A549 (cell line): ENCODE measurements around the gene PER1. TPM values are rescaled to one million over a fixed set of nuclear protein-coding genes. Genes with fewer than 3 reads are reported as not detected.

ENCODE experiments used
- ATAC-seq, 2 experiments: fragments of 200-7000 bp in 1 of 2; fragments of >200 bp in 1 of 2; cut with Nextera tagmentation in 1 of 2; cut with Tn5 transposase in 1 of 2; 3 replicates each; pipeline versions ENCODE4 v1.8.0 to v1.9.1; 2018 to 2020; ENCODE audit warnings: mild to moderate bottlenecking in 1 of 2, moderate library complexity in 1 of 2
- CTCF ChIA-PET: fragments of 300-600 bp; sonication (Branson Sonifier 250); formaldehyde crosslinking; extraction: SDS; loops from one replicate; lab custom pipeline; 2021; ENCODE audit warnings: antibody characterized with exemption, inconsistent platforms; lab: Yijun Ruan, JAX
- POLR2A ChIA-PET: fragments of 350-600 bp; formaldehyde crosslinking; extraction: SDS; loops from one replicate; lab custom pipeline; 2021; ENCODE audit warnings: antibody characterized with exemption, inconsistent platforms; lab: Yijun Ruan, JAX
- DNase-seq, 2 experiments: peaks; one replicate each; pipeline versions ENCODE4 v3.0.0 to v3.0.0-alpha.2; 2011 to 2016; ENCODE audit warnings: low read depth in 1 of 2, low spot score in 1 of 2
- FAIRE-seq: peaks from 2 replicates; lab custom pipeline; 2011; peaks lifted over from hg19 to GRCh38; lab: Jason Lieb, UNC
- H3K27ac ChIP-seq, 2 experiments: fragments of >200 bp; sonication (Bioruptor Twin); formaldehyde crosslinking; 3 replicates each; pipeline ENCODE4 v1.5.1; 2016 to 2017
- H3K4me1 ChIP-seq: fragments of >200 bp; sonication (Bioruptor Twin); formaldehyde crosslinking; 3 replicates; pipeline ENCODE4 v1.6.1; 2016
- H3K4me2 ChIP-seq: fragments of >200 bp; sonication (Bioruptor Twin); formaldehyde crosslinking; 3 replicates; pipeline ENCODE4 v1.6.1; 2016
- H3K4me3 ChIP-seq: fragments of >200 bp; sonication (Bioruptor Twin); formaldehyde crosslinking; 3 replicates; pipeline ENCODE4 v1.5.1; 2016
- H3K9me3 ChIP-seq: fragments of >200 bp; sonication (Bioruptor Twin); formaldehyde crosslinking; 3 replicates; pipeline ENCODE4 v1.6.1; 2016
- BHLHE40 ChIP-seq: IDR thresholded peaks from 2 replicates; pipeline ENCODE4 v1.6.1; 2012; ENCODE audit warnings: low read depth, low read length, inconsistent platforms
- CBX2 ChIP-seq: fragments of 200-600 bp; sonication (generic); IDR thresholded peaks from 2 replicates; pipeline ENCODE4 v1.6.1; 2016; ENCODE audit warnings: low read depth, mild to moderate bottlenecking, borderline replicate concordance
- CEBPB ChIP-seq, 2 experiments: fragments of >200 bp in 1 of 2; sonication (Bioruptor Twin) in 1 of 2; formaldehyde crosslinking in 1 of 2; IDR thresholded peaks; 2 replicates each; pipeline ENCODE4 v1.6.1; 2012 to 2016
- CHD4 ChIP-seq: fragments of 200-600 bp; sonication (generic); IDR thresholded peaks from 2 replicates; pipeline ENCODE4 v1.6.1; 2016; ENCODE audit warnings: antibody characterized with exemption, mild to moderate bottlenecking, borderline replicate concordance
- EHF ChIP-seq: fragments of 250-450 bp; sonication (Bioruptor Pico); IDR thresholded peaks from 2 replicates; pipeline ENCODE4 v1.5.0; 2020; ENCODE audit warnings: mild to moderate bottlenecking
- EHMT2 ChIP-seq: fragments of 200-600 bp; sonication (generic); IDR thresholded peaks from 2 replicates; pipeline ENCODE4 v1.6.1; 2016; ENCODE audit warnings: antibody characterized with exemption, low read depth, mild to moderate bottlenecking, moderate library complexity
- EP300 ChIP-seq, 2 experiments: fragments of >200 bp; sonication (Bioruptor Twin); formaldehyde crosslinking; IDR thresholded peaks; 2 replicates in 1 of 2; 3 replicates in 1 of 2; pipeline ENCODE4 v1.6.1; 2016 to 2017
- FOSB ChIP-seq: fragments of 250-450 bp; sonication (Bioruptor Pico); IDR thresholded peaks from 2 replicates; pipeline ENCODE4 v1.5.0; 2020; ENCODE audit warnings: mild to moderate bottlenecking, moderate library complexity
- FOXS1 ChIP-seq: fragments of 250-450 bp; sonication (Bioruptor Pico); IDR thresholded peaks from 2 replicates; pipeline ENCODE4 v1.5.0; 2020; ENCODE audit warnings: mild to moderate bottlenecking, moderate library complexity
- GATA3 ChIP-seq: IDR thresholded peaks from 2 replicates; pipeline ENCODE4 v1.6.1; 2012; ENCODE audit warnings: borderline replicate concordance
- HDAC2 ChIP-seq: fragments of 200-600 bp; sonication (generic); IDR thresholded peaks from 2 replicates; pipeline ENCODE4 v1.6.1; 2016
- HOXA7 ChIP-seq: fragments of 250-450 bp; sonication (Bioruptor Pico); IDR thresholded peaks from 2 replicates; pipeline ENCODE4 v1.5.0; 2020; ENCODE audit warnings: mild to moderate bottlenecking, moderate library complexity
- HOXB5 ChIP-seq: fragments of 250-450 bp; sonication (Bioruptor Pico); IDR thresholded peaks from 2 replicates; pipeline ENCODE4 v1.5.0; 2020; ENCODE audit warnings: mild to moderate bottlenecking, moderate library complexity
- KDM1A ChIP-seq: fragments of 200-600 bp; sonication (generic); IDR thresholded peaks from 2 replicates; pipeline ENCODE4 v1.6.1; 2016; ENCODE audit warnings: low read depth, mild to moderate bottlenecking
- MAZ ChIP-seq: fragments of 150-350 bp; IDR thresholded peaks from 2 replicates; pipeline ENCODE4 v1.6.1; 2014; ENCODE audit warnings: antibody characterized with exemption, low read depth, low read length, borderline replicate concordance
- MYC ChIP-seq: IDR thresholded peaks from 2 replicates; pipeline ENCODE4 v1.6.1; 2012; ENCODE audit warnings: mild to moderate bottlenecking, inconsistent platforms, low read length, improper control_type of control experiment, borderline replicate concordance
- NR3C1 ChIP-seq: fragments of >200 bp; sonication (Bioruptor Twin); formaldehyde crosslinking; IDR thresholded peaks from 3 replicates; pipeline ENCODE4 v1.6.1; 2017
- POLR2A ChIP-seq: IDR thresholded peaks from 2 replicates; pipeline ENCODE4 v1.6.1; 2012; ENCODE audit warnings: mild to moderate bottlenecking, low read length
- POLR2AphosphoS2 ChIP-seq: conservative IDR thresholded peaks from 2 replicates; pipeline ENCODE4 v1.6.1; 2012; ENCODE audit warnings: low read length, improper control_type of control experiment, inconsistent platforms
- RARB ChIP-seq: fragments of 250-450 bp; sonication (Bioruptor Pico); IDR thresholded peaks from 2 replicates; pipeline ENCODE4 v1.8.0; 2021; ENCODE audit warnings: mild to moderate bottlenecking, moderate library complexity
- RCOR1 ChIP-seq: fragments of 150-350 bp; IDR thresholded peaks from 2 replicates; pipeline ENCODE4 v1.6.1; 2014; ENCODE audit warnings: antibody characterized with exemption, low read length, low read depth
- SMC3 ChIP-seq: fragments of >200 bp; sonication (Bioruptor Twin); formaldehyde crosslinking; IDR thresholded peaks from 3 replicates; pipeline ENCODE4 v1.6.1; 2018; ENCODE audit warnings: inconsistent platforms
- SREBF2 ChIP-seq: fragments of 450-650 bp; IDR thresholded peaks from 2 replicates; pipeline ENCODE4 v1.6.1; 2014; ENCODE audit warnings: mild to moderate bottlenecking, moderate library complexity
- ZC3H11A ChIP-seq: fragments of 450-650 bp; IDR thresholded peaks from 2 replicates; pipeline ENCODE4 v1.6.1; 2014; ENCODE audit warnings: antibody characterized with exemption, mild to moderate bottlenecking
- ZNF302 ChIP-seq: fragments of 250-450 bp; sonication (Bioruptor Pico); IDR thresholded peaks from 2 replicates; pipeline ENCODE4 v1.9.0; 2021; ENCODE audit warnings: inconsistent platforms, mild to moderate bottlenecking, moderate library complexity
- WGBS: methylation state at CpG from one replicate; pipeline ENCODE4 v1.1.6; 2017; ENCODE audit errors: missing lambda C conversion rate; 5-methylcytosine and 5-hydroxymethylcytosine counted together
- polyA minus RNA-seq: library from RNA; depleted of rRNA, polyadenylated mRNA; stranded (reverse); fragments of >200 nt; gene quantifications from 2 replicates; pipeline ENCODE4 v1.2.3, GENCODE V29; 2011; rRNA and poly(A)+ RNA removed
- polyA plus RNA-seq, 4 experiments: library from polyadenylated mRNA; depleted of rRNA in 3 of 4; stranded (reverse); fragments of >200 nt; fragmentation: RNase III in 1 of 4; extraction: RNeasy Plus Mini Kit Qiagen cat#74134 plus additional on column Dnase treatment in 1 of 4; gene quantifications; 2 replicates in 3 of 4; 3 replicates in 1 of 4; pipeline ENCODE4 v1.2.3, GENCODE V29; 2011 to 2017
- TF ChIP-seq, protein P1 (sequence below): fragments of 450-650 bp; IDR thresholded peaks from 2 replicates; pipeline ENCODE4 v1.6.1; 2014; ENCODE audit warnings: antibody characterized with exemption
- TF ChIP-seq, protein P2 (sequence below): IDR thresholded peaks from 2 replicates; pipeline ENCODE4 v1.6.1; 2012; ENCODE audit warnings: low read depth, borderline replicate concordance
- TF ChIP-seq, protein P3 (sequence below): fragments of 150-350 bp; IDR thresholded peaks from 2 replicates; pipeline ENCODE4 v1.6.1; 2014; ENCODE audit warnings: low read depth, mild to moderate bottlenecking, low read length
- TF ChIP-seq, protein P4 (sequence below): fragments of 250-450 bp; sonication (Bioruptor Pico); IDR thresholded peaks from 2 replicates; pipeline ENCODE4 v1.5.0; 2020; ENCODE audit warnings: low read depth, mild to moderate bottlenecking, moderate library complexity
- TF ChIP-seq, protein P5 (sequence below): fragments of >200 bp; sonication (Bioruptor Twin); formaldehyde crosslinking; IDR thresholded peaks from 2 replicates; pipeline ENCODE4 v1.6.1; 2016
- TF ChIP-seq, protein P6 (sequence below): IDR thresholded peaks from 2 replicates; pipeline ENCODE4 v1.6.1; 2012

The PER1 gene, protein sequence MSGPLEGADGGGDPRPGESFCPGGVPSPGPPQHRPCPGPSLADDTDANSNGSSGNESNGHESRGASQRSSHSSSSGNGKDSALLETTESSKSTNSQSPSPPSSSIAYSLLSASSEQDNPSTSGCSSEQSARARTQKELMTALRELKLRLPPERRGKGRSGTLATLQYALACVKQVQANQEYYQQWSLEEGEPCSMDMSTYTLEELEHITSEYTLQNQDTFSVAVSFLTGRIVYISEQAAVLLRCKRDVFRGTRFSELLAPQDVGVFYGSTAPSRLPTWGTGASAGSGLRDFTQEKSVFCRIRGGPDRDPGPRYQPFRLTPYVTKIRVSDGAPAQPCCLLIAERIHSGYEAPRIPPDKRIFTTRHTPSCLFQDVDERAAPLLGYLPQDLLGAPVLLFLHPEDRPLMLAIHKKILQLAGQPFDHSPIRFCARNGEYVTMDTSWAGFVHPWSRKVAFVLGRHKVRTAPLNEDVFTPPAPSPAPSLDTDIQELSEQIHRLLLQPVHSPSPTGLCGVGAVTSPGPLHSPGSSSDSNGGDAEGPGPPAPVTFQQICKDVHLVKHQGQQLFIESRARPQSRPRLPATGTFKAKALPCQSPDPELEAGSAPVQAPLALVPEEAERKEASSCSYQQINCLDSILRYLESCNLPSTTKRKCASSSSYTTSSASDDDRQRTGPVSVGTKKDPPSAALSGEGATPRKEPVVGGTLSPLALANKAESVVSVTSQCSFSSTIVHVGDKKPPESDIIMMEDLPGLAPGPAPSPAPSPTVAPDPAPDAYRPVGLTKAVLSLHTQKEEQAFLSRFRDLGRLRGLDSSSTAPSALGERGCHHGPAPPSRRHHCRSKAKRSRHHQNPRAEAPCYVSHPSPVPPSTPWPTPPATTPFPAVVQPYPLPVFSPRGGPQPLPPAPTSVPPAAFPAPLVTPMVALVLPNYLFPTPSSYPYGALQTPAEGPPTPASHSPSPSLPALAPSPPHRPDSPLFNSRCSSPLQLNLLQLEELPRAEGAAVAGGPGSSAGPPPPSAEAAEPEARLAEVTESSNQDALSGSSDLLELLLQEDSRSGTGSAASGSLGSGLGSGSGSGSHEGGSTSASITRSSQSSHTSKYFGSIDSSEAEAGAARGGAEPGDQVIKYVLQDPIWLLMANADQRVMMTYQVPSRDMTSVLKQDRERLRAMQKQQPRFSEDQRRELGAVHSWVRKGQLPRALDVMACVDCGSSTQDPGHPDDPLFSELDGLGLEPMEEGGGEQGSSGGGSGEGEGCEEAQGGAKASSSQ (N-terminal part only)
- polyA plus RNA-seq (2011; rRNA removed) (5.5 and 5.6 TPM in 2 replicates), polyA plus RNA-seq (2017; fragmentation: RNase III; extraction: RNeasy Plus Mini Kit Qiagen cat#74134 plus additional on column Dnase treatment) (6.8 to 8.7 TPM (median 8.4 TPM) in 3 replicates), polyA minus RNA-seq (13.7 and 34.7 TPM in 2 replicates)
- 7.4 and 10.9 TPM in 2 replicates for polyA plus RNA-seq (2012; cell fraction: cytosol; rRNA removed)
- 53.8 and 57.6 TPM in 2 replicates for polyA plus RNA-seq (2012; cell fraction: nucleus; rRNA removed)

DNA sequence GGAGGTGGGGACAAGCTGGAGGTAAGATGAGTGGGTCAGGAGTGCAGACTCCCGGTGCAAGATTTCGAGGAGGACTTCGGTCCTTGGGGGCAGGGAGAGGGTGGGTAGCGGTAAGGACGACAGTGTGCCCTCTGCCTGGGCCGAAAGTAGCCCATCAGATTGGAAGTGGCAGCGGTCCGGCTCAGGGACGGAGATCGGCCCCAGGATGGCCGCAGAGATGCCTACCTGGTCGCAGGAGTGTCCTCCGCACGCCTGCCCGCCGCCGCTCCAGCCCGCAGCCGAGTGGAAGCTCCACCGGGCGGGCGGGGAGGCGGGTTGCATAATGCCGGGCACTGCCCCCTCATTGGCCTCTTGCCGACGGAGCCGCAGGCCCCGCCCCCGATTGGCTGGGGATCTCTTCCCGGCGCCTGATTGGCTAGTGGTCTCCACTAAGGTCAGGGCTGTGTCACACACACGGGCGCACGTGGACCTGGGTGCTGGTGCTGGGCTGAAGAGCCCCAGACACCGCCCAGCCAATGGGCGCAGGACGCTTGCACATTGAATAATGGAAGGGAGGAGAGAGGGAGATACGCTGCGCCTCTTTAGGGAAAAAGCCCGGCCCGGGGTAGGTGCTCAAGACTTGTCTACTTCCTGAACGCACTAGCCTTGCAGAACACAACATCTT is at the start of gene PER1:
Gene PER1 (minus strand): TSS at position 293 of the 664 bp plus-strand sequence. CDS start 1,698 bp downstream, outside the sequence.
- peak within 1 kb of the TSS; percentile 49 for H3K4me3 ChIP-seq
- ATAC-seq, result peak; percentile 37 to 66
- 12% methylated on average over 34 of the region's 42 CpGs for WGBS
- POLR2A ChIA-PET, result interaction anchor here (0.6 to 1.3 kb wide), 6 partner anchors 12 to 95 kb away, joined by 3 to 12 read pairs (median 5); partner anchors contain the start of gene CTC1
- peaks cover 46% of the 10 kb centered on the region for H3K4me1 ChIP-seq
- peak within 1 kb of the TSS; percentile 89 to 93 for H3K27ac ChIP-seq
- H3K4me2 ChIP-seq, result peak within 1 kb of the TSS; percentile 78
- CTCF ChIA-PET, result interaction anchor here (5.3 to 26.5 kb wide), 3 partner anchors 1 to 32 kb away, joined by 27 to 601 read pairs (median 601); partner anchors contain the start of genes PER1 and VAMP2
- no peaks in the 10 kb centered on the region for H3K9me3 ChIP-seq
- peak; percentile 96 to 98 for DNase-seq
- peak; percentile 81 for FAIRE-seq
- TF ChIP-seq, protein P1, sequence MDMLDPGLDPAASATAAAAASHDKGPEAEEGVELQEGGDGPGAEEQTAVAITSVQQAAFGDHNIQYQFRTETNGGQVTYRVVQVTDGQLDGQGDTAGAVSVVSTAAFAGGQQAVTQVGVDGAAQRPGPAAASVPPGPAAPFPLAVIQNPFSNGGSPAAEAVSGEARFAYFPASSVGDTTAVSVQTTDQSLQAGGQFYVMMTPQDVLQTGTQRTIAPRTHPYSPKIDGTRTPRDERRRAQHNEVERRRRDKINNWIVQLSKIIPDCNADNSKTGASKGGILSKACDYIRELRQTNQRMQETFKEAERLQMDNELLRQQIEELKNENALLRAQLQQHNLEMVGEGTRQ, result peak; percentile 72
- TF ChIP-seq MAZ (no peak), SREBF2 (no peak), CEBPB (IDR thresholded peaks at IDR 0.05) (peak; percentile 94 to 96), CHD4 (no peak), HOXB5 (CRISPR knock-in tag) (peak; percentile 46; the same call in 1 of the 2 replicates), EHMT2 (no peak), RARB (CRISPR knock-in tag) (peak; percentile 36; the same call in 1 of the 2 replicates), KDM1A (no peak), EP300 (IDR thresholded peaks at IDR 0.05) (no peak), MYC (peak; percentile 50; the same call in 1 of the 2 replicates), FOSB (CRISPR knock-in tag) (no peak), RCOR1 (no peak), ZNF302 (CRISPR knock-in tag) (no peak), HDAC2 (no peak), ZC3H11A (no peak), POLR2AphosphoS2 (no peak; the same call in 1 of the 2 replicates), NR3C1 (no peak), FOXS1 (CRISPR knock-in tag) (no peak), EHF (CRISPR knock-in tag) (peak; percentile 60; the same call in 1 of the 2 replicates), GATA3 (peak; percentile 11; the same call in 1 of the 2 replicates), SMC3 (no peak), HOXA7 (CRISPR knock-in tag) (0 out of 2 replicates have a peak, but pooled peaks have one; percentile 64), POLR2A (peak; percentile 37; the same call in 1 of the 2 replicates), CBX2 (no peak), BHLHE40 (no peak)
- TF ChIP-seq, protein P2, sequence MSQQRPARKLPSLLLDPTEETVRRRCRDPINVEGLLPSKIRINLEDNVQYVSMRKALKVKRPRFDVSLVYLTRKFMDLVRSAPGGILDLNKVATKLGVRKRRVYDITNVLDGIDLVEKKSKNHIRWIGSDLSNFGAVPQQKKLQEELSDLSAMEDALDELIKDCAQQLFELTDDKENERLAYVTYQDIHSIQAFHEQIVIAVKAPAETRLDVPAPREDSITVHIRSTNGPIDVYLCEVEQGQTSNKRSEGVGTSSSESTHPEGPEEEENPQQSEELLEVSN, result peak; percentile 84
- TF ChIP-seq, protein P3, sequence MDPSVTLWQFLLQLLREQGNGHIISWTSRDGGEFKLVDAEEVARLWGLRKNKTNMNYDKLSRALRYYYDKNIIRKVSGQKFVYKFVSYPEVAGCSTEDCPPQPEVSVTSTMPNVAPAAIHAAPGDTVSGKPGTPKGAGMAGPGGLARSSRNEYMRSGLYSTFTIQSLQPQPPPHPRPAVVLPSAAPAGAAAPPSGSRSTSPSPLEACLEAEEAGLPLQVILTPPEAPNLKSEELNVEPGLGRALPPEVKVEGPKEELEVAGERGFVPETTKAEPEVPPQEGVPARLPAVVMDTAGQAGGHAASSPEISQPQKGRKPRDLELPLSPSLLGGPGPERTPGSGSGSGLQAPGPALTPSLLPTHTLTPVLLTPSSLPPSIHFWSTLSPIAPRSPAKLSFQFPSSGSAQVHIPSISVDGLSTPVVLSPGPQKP, result no peak
- TF ChIP-seq, protein P4, sequence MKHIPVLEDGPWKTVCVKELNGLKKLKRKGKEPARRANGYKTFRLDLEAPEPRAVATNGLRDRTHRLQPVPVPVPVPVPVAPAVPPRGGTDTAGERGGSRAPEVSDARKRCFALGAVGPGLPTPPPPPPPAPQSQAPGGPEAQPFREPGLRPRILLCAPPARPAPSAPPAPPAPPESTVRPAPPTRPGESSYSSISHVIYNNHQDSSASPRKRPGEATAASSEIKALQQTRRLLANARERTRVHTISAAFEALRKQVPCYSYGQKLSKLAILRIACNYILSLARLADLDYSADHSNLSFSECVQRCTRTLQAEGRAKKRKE (CRISPR knock-in tag), result no peak
- TF ChIP-seq, protein P5, sequence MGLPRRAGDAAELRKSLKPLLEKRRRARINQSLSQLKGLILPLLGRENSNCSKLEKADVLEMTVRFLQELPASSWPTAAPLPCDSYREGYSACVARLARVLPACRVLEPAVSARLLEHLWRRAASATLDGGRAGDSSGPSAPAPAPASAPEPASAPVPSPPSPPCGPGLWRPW, result no peak
- TF ChIP-seq, protein P6, sequence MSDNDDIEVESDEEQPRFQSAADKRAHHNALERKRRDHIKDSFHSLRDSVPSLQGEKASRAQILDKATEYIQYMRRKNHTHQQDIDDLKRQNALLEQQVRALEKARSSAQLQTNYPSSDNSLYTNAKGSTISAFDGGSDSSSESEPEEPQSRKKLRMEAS, result peak; percentile 99
